Measurements from ENCODE around the gene BOLA1. TPM values are rescaled to one million over a fixed set of nuclear protein-coding genes. Genes with fewer than 3 reads are reported as not detected.
"Not testable (repeated sequence)": the region's sequence is repeated elsewhere in the genome, so short reads cannot be mapped to it uniquely, and the experiment has no call there.

The BOLA1 gene
- total RNA-seq, 1 donor from 2014 or later = 10.5 TPM

DNA sequence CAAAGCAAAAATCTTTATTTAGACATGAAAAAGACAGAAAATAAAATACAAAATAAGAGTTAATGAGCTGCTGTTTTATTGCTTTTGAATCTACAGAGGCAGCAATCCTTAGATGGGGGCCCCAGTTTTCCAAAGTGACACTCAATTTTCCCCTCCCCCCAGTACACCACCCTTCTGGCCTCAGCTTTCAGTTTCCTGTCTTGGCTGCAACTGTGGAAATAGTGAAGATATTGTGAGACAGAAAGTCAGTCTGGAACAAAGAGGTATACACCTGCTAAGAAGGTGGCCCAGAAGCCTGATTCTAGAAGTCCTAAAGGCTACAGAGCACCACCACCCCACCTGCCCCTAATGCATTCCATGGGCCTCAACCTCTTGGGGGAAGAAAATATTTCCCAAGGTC lies 38.4 kb downstream of the BOLA1 start:
- DNase-seq (ENCODE audit: low spot score) = no peak
- peak overlapping the region; percentile 94 for H3K4me3 Mint-ChIP-seq (ENCODE audit: unreplicated experiment)
- H3K9me3 Mint-ChIP-seq (ENCODE audit: low read depth) = no peaks in the 10 kb centered on the region
- H3K4me1 Mint-ChIP-seq (ENCODE audit: low read depth) = peaks cover 51% of the 10 kb centered on the region
- no peaks in the 10 kb centered on the region for H3K27me3 Mint-ChIP-seq (ENCODE audit: low read depth)
- peak overlapping the region; percentile 90 for H3K27ac Mint-ChIP-seq (ENCODE audit: unreplicated experiment)
- TF ChIP-seq, protein P1, sequence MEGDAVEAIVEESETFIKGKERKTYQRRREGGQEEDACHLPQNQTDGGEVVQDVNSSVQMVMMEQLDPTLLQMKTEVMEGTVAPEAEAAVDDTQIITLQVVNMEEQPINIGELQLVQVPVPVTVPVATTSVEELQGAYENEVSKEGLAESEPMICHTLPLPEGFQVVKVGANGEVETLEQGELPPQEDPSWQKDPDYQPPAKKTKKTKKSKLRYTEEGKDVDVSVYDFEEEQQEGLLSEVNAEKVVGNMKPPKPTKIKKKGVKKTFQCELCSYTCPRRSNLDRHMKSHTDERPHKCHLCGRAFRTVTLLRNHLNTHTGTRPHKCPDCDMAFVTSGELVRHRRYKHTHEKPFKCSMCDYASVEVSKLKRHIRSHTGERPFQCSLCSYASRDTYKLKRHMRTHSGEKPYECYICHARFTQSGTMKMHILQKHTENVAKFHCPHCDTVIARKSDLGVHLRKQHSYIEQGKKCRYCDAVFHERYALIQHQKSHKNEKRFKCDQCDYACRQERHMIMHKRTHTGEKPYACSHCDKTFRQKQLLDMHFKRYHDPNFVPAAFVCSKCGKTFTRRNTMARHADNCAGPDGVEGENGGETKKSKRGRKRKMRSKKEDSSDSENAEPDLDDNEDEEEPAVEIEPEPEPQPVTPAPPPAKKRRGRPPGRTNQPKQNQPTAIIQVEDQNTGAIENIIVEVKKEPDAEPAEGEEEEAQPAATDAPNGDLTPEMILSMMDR (IDR thresholded peaks at IDR 0.05) = no peak
- peaks cover 7% of the 10 kb centered on the region for H3K36me3 Mint-ChIP-seq (ENCODE audit: low read depth)

DNA sequence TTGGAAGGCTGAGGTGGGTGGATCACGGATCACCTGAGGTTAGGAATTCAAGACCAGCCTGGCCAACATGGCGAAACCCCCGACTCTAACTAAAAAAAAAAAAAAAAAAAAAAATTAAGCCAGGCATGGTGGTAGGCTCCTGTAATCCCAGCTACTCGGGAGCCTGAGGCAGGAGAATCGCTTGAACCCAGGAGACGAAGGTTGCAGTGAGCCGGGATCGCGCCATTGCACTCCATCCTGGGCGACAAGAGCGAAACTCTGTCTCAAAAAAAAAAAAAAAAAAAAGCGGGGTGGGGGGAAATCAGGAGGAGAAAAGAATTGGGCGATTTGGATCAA lies 39.3 kb downstream of the BOLA1 start:
- H3K27me3 Mint-ChIP-seq (ENCODE audit: low read depth); H3K9me3 Mint-ChIP-seq (ENCODE audit: low read depth); H3K36me3 Mint-ChIP-seq (ENCODE audit: low read depth); DNase-seq (ENCODE audit: low spot score): not testable (repeated sequence)
- Mint-ChIP-seq H3K27ac (ENCODE audit: unreplicated experiment) (peak overlapping the region; percentile 97), H3K4me1 (ENCODE audit: low read depth) (peaks cover 51% of the 10 kb centered on the region), H3K4me3 (ENCODE audit: unreplicated experiment) (peak overlapping the region; percentile 65)

DNA sequence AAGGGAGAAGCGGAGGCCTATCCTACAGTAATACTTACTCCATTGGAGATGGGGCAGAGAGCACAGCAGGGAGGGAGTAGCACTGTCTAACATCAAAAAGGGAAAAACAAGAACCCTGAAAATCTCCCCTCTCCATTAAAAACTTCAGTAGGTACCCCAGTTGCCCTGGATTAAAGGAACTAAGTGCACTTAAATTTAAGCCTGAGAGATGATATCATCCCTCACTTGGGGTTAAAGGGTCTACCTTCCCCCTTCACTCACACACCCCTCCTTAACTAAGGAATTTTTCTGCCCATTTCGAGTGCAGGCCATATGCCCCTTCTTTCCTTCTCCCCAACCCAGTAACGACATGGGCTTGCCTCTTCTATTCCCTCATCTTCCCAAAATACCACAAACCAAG lies 41.1 kb downstream of the BOLA1 start:
- Mint-ChIP-seq H3K36me3 (ENCODE audit: low read depth) (peaks cover 9% of the 10 kb centered on the region), H3K27ac (ENCODE audit: unreplicated experiment) (peak overlapping the region; percentile 74), H3K27me3 (ENCODE audit: low read depth) (no peaks in the 10 kb centered on the region), H3K4me1 (ENCODE audit: low read depth) (peaks cover 50% of the 10 kb centered on the region), H3K9me3 (ENCODE audit: low read depth) (no peaks in the 10 kb centered on the region), H3K4me3 (ENCODE audit: unreplicated experiment) (no peak overlapping the region)
- no peak for DNase-seq (ENCODE audit: low spot score)
- TF ChIP-seq, protein P1 (IDR thresholded peaks at IDR 0.05) = no peak

DNA sequence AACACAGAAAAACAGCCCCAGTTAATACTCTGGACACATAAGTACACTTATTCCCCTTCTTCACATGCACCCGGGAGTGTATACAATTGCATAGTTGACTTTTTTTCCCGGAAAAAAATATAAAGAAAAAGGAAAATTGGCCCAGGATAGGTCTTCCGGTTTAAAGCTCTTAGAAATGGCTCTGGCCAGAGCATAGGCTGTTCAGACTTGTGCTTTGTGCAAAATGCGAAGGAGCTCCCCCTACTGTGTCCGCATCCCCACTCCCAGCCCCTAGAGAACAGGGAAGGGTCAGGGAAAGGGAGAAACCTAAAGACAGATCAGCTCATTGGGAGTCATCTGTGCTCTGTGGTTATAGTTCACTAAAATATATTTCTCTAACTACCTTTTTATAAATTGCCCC lies 42.8 kb downstream of the BOLA1 start:
- no peak for DNase-seq (ENCODE audit: low spot score)
- H3K27me3 Mint-ChIP-seq (ENCODE audit: low read depth) = no peaks in the 10 kb centered on the region
- peaks cover 32% of the 10 kb centered on the region for H3K4me1 Mint-ChIP-seq (ENCODE audit: low read depth)
- H3K27ac Mint-ChIP-seq (ENCODE audit: unreplicated experiment) = no peak overlapping the region
- no peaks in the 10 kb centered on the region for H3K9me3 Mint-ChIP-seq (ENCODE audit: low read depth)
- H3K36me3 Mint-ChIP-seq (ENCODE audit: low read depth) = peaks cover 13% of the 10 kb centered on the region
- H3K4me3 Mint-ChIP-seq (ENCODE audit: unreplicated experiment) = no peak overlapping the region
- TF ChIP-seq, protein P1 (IDR thresholded peaks at IDR 0.05) = peak; percentile 53

DNA sequence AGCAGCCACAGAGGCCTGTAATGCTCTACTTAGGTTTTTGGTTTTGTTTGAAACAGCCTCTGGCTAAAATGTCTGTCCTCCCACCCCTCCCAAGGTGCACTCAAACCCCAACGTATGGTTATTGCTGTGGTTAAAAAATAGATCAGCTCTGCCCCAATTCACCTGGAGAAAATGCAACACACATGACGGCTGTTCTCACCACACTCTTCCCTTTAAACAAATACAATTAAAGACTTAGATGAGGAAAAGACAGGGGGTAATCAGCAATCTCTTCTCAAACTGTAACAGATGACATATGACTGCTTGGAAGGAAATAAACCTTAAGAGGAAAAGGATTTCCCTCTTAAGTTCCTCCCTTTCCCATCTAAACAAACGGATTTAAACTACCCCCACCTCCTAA lies 43.5 kb downstream of the BOLA1 start:
- Mint-ChIP-seq H3K27ac (ENCODE audit: unreplicated experiment) (no peak overlapping the region), H3K27me3 (ENCODE audit: low read depth) (no peaks in the 10 kb centered on the region), H3K4me1 (ENCODE audit: low read depth) (peaks cover 25% of the 10 kb centered on the region), H3K36me3 (ENCODE audit: low read depth) (peaks cover 17% of the 10 kb centered on the region), H3K4me3 (ENCODE audit: unreplicated experiment) (no peak overlapping the region), H3K9me3 (ENCODE audit: low read depth) (no peaks in the 10 kb centered on the region)
- TF ChIP-seq, protein P1 (IDR thresholded peaks at IDR 0.05) = no peak
- no peak for DNase-seq (ENCODE audit: low spot score)

DNA sequence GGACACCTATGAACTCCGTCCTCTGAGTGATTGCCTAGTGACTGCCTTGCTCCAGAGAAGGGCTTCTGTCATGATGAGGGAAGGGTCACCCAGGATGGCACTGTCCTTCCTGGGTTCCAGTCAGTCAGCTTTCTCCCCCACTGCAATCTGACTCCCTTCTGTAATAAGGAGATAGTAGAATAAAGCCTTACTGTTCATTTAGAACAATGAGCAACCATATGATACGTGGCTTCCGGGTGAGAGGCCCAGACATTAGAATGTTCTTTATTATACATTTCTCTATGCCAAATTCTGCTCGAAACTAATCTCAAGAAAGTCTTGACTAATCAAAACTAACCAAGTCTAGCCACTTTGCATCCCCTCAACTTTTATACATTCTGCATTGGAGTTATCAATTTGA lies 45.8 kb downstream of the BOLA1 start:
- H3K4me1 Mint-ChIP-seq (ENCODE audit: low read depth) = peaks cover 5% of the 10 kb centered on the region
- peaks cover 23% of the 10 kb centered on the region for H3K36me3 Mint-ChIP-seq (ENCODE audit: low read depth)
- no peaks in the 10 kb centered on the region for H3K27me3 Mint-ChIP-seq (ENCODE audit: low read depth)
- H3K9me3 Mint-ChIP-seq (ENCODE audit: low read depth) = no peaks in the 10 kb centered on the region
- H3K4me3 Mint-ChIP-seq (ENCODE audit: unreplicated experiment) = no peak overlapping the region
- TF ChIP-seq, protein P1 (IDR thresholded peaks at IDR 0.05) = no peak
- H3K27ac Mint-ChIP-seq (ENCODE audit: unreplicated experiment) = no peak overlapping the region
- DNase-seq (ENCODE audit: low spot score) = no peak
